Measurements from ENCODE around the gene TPO.
A peak's percentile ranks its signal among the peaks of the same experiment; 100 is the strongest.
"Not testable (repeated sequence)": the region's sequence is repeated elsewhere in the genome, so short reads cannot be mapped to it uniquely, and the experiment has no call there.

Gene TPO

DNA sequence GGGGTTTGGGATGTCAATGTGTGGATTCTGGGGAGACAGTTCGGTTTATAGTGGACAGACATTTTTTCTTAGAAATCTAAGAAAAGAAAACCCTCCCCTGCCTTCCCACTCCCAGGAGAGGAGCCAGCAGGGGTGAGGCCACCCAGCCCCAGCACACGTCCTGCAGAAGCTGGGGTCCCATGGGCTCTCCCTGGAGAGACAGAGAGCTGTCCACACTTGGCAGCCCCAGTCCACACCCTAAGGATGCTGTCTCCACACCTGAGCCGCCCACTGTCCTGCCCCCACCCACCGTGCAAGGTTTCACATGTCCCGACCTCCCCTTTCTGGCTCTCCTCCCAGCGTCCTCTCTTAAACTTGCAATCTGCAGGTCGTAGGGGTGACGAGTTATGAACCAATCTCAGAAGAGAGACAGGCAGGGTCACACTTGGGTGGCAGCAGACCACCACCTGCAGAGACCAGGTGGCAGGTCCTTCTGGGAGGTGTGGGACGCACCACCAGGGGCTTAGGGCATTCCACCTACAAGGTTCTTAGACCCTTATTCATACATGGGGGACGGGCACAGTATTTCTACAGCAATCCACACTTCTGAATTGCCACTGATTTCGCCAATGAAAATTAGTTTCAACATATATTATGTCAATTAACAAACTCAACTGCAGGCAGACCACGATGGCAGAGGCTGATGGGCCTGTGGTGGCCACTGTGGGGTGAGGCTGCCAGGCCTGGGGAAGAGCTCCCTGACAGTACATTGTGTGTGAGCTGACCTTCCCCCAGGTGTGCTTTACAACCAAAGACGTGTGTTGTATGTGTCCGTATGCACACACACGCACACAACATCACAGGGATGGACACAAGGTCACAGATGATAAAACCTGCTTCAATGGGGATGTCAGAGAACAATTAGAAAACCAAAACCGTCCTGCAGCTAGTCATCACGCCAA lies 158.5 kb downstream of the TPO start:
- TF ChIP-seq, protein P1, sequence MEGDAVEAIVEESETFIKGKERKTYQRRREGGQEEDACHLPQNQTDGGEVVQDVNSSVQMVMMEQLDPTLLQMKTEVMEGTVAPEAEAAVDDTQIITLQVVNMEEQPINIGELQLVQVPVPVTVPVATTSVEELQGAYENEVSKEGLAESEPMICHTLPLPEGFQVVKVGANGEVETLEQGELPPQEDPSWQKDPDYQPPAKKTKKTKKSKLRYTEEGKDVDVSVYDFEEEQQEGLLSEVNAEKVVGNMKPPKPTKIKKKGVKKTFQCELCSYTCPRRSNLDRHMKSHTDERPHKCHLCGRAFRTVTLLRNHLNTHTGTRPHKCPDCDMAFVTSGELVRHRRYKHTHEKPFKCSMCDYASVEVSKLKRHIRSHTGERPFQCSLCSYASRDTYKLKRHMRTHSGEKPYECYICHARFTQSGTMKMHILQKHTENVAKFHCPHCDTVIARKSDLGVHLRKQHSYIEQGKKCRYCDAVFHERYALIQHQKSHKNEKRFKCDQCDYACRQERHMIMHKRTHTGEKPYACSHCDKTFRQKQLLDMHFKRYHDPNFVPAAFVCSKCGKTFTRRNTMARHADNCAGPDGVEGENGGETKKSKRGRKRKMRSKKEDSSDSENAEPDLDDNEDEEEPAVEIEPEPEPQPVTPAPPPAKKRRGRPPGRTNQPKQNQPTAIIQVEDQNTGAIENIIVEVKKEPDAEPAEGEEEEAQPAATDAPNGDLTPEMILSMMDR (IDR thresholded peaks at IDR 0.05; ENCODE audit: unreplicated experiment in 3 of 3) = no peak
- H3K9me3 Mint-ChIP-seq = peaks cover 13% of the 10 kb centered on the region
- H3K4me3 Mint-ChIP-seq = no peak overlapping the region
- H3K27ac Mint-ChIP-seq = no peak overlapping the region
- H3K4me1 Mint-ChIP-seq = no peaks in the 10 kb centered on the region
- no peaks in the 10 kb centered on the region for H3K36me3 Mint-ChIP-seq (ENCODE audit: low read depth)
- H3K27me3 Mint-ChIP-seq (ENCODE audit: low read depth) = peaks cover 33% of the 10 kb centered on the region

DNA sequence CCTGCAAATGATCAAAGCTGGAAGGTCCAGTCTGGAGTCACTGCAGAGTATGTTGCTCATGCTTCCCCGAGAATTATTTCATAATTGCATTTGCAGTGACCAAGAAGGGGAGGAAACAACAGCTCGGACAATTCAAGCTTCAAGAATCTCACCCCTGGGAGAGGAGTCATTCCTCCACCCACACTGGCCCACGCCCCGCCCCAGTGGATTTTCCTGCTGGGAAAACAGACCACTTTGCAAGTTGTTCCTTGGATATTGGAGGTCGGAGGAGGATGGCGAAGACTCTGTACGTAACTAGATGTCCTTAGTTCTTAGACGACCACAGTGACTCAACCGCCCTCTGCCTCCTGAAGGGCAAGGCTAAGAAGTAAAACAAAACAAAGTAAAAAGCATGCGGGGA lies 159.4 kb downstream of the TPO start:
- Mint-ChIP-seq H3K27ac (no peak overlapping the region), H3K36me3 (ENCODE audit: low read depth) (no peaks in the 10 kb centered on the region), H3K9me3 (peaks cover 4% of the 10 kb centered on the region), H3K4me3 (no peak overlapping the region), H3K27me3 (ENCODE audit: low read depth) (peaks cover 27% of the 10 kb centered on the region), H3K4me1 (no peaks in the 10 kb centered on the region)
- TF ChIP-seq, protein P1 (IDR thresholded peaks at IDR 0.05; ENCODE audit: unreplicated experiment in 3 of 3) = no peak

DNA sequence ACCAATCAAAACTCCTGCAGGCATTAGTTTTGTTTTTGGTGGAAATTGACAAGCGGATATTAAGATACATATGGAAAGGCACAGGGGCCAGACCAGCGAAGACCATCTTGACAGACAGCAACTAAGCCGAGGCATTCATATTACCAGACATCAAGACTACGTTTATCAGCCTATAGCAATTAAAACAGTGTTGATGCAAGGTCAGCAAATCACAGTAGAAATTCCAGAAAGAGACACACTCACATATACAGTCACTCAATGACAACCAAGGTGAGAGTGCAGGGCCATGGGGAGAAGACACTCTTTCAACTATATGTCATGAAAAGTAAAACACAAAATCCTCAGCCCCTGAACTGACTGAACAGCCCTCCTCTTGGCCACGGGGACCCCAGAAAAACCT lies 164.6 kb downstream of the TPO start:
- Mint-ChIP-seq H3K27ac (no peak overlapping the region), H3K27me3 (ENCODE audit: low read depth) (peaks cover 13% of the 10 kb centered on the region), H3K9me3 (peaks cover 3% of the 10 kb centered on the region), H3K36me3 (ENCODE audit: low read depth) (peaks cover 5% of the 10 kb centered on the region), H3K4me3 (no peak overlapping the region), H3K4me1 (peaks cover 5% of the 10 kb centered on the region)
- TF ChIP-seq, protein P1 (IDR thresholded peaks at IDR 0.05; ENCODE audit: unreplicated experiment in 3 of 3) = no peak

DNA sequence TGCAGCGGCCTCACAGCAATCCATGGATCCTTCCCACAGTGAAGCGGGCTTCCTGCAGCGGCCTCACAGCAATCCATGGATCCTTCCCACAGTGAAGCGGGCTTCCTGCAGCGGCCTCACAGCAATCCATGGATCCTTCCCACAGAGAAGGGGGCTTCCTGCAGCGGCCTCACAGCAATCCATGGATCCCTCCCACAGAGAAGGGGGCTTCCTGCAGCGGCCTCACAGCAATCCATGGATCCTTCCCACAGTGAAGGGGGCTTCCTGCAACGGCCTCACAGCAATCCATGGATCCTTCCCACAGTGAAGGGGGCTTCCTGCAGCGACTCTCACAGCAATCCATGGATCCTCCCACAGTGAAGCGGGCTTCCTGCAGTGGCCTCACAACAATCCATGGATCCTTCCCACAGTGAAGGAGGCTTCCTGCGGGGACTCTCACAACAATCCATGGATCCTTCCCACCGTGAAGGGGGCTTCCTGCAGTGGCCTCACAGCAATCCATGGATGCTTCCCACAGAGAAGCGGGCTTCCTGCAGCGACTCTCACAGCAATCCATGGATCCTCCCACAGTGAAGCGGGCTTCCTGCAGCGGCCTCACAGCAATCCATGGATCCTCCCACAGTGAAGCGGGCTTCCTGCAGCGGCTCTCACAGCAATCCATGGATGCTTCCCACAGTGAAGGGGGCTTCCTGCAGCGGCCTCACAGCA lies 168.1 kb downstream of the TPO start:
- H3K4me3 Mint-ChIP-seq; H3K27me3 Mint-ChIP-seq (ENCODE audit: low read depth); H3K9me3 Mint-ChIP-seq; H3K4me1 Mint-ChIP-seq; H3K36me3 Mint-ChIP-seq (ENCODE audit: low read depth): not testable (repeated sequence)
- peak overlapping the region in 2 of 3 experiments; percentile 10 to 42 for H3K27ac Mint-ChIP-seq

DNA sequence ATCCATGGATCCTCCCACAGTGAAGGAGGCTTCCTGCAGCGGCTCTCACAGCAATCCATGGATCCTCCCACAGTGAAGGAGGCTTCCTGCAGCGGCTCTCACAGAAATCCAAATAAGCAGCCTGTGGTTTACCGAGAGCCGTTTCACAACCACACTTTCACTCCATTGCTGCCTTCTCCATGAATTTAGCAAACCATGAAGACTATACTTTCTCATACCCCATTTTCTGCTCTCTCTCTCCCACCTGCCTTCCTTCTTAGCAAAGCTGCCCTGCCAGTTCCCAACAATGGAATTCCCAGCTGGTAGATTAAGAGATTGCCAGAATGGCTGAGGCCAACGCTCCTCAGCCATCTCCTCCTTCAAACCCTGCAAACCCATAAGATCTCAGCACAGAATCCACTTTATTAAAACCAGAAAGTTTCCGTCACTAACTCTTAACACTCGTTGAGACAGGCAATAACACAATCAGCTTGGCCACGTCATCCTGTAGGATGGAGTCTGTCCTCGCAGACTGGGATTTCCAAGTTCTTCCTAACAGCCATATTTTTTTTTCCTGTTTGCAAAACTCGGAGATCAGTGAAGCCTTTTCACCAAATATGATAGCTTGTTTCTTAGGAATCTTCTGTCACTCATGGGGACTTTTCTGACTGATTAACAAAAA lies 168.8 kb downstream of the TPO start:
- H3K27me3 Mint-ChIP-seq (ENCODE audit: low read depth) = peaks cover 9% of the 10 kb centered on the region
- H3K9me3 Mint-ChIP-seq = peaks cover 3% of the 10 kb centered on the region
- TF ChIP-seq, protein P1 (IDR thresholded peaks at IDR 0.05; ENCODE audit: unreplicated experiment in 3 of 3) = no peak
- peak overlapping the region in 2 of 3 experiments; percentile 10 to 42 for H3K27ac Mint-ChIP-seq
- H3K36me3 Mint-ChIP-seq (ENCODE audit: low read depth) = peaks cover 8% of the 10 kb centered on the region
- peaks cover 5% of the 10 kb centered on the region for H3K4me1 Mint-ChIP-seq
- H3K4me3 Mint-ChIP-seq = no peak overlapping the region

DNA sequence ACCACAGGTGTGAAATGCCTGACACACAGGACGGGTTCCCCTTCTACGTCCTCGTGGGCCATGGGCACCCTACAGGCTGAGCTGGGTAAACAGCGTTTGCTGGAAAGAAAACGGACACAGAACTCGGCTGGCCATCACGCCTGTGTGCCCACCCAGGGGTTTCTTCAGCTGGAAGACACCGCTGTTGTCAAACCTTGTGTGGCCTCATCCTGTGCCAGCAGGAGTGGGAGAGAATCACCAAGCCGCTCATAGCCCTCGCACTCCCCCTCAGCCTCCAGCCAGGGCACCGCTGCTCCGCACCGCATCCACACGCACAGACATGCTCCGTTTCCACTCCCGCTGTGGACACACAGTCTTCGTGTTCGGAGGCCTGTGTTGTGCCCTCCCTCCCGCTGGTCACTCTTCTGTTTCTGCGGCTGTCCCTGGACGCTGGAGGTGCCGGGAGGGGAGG lies 169.7 kb downstream of the TPO start:
- Mint-ChIP-seq H3K27ac (peak overlapping the region in 2 of 3 experiments; percentile 19 to 63), H3K27me3 (ENCODE audit: low read depth) (peaks cover 9% of the 10 kb centered on the region), H3K4me1 (peaks cover 5% of the 10 kb centered on the region), H3K36me3 (ENCODE audit: low read depth) (peaks cover 8% of the 10 kb centered on the region), H3K4me3 (peak overlapping the region in 1 of 3 experiments; percentile 43), H3K9me3 (peaks cover 3% of the 10 kb centered on the region)
- TF ChIP-seq, protein P1 (IDR thresholded peaks at IDR 0.05; ENCODE audit: unreplicated experiment in 3 of 3) = no peak
